Activated naive CD4-positive, alpha-beta T cell treated with anti-CD3 and anti-CD28 coated beads for 36 hours (primary cell): ENCODE measurements around the gene DLX3. TPM values are rescaled to one million over a fixed set of nuclear protein-coding genes. Genes with fewer than 3 reads are reported as not detected.

Experiments
- CTCF ChIA-PET: fragments of 350-600 bp; sonication (Branson Sonifier 250); formaldehyde crosslinking; loops from one replicate; lab custom pipeline; 2021; ENCODE audit warnings: antibody characterized with exemption; lab: Charles Lee
- DNase-seq: peaks from one replicate; pipeline ENCODE4 v3.0.0-alpha.2; 2020
- H3K27ac Mint-ChIP-seq: one replicate; pipeline ENCODE4 v1.8.0; 2021; ENCODE audit warnings: mild to moderate bottlenecking, mixed read lengths
- H3K27me3 Mint-ChIP-seq: one replicate; pipeline ENCODE4 v1.8.0; 2021; ENCODE audit warnings: low read depth, mixed read lengths
- H3K36me3 Mint-ChIP-seq: one replicate; pipeline ENCODE4 v1.8.0; 2021; ENCODE audit warnings: low read depth, mixed read lengths
- H3K4me1 Mint-ChIP-seq: one replicate; pipeline ENCODE4 v1.8.0; 2021; ENCODE audit warnings: low read depth, mixed read lengths
- H3K4me3 Mint-ChIP-seq: one replicate; pipeline ENCODE4 v1.8.0; 2021; ENCODE audit warnings: mild to moderate bottlenecking, moderate library complexity, mixed read lengths
- H3K9me3 Mint-ChIP-seq: one replicate; pipeline ENCODE4 v1.8.0; 2021; ENCODE audit warnings: mixed read lengths
- intact Hi-C: fragments of 100-400 bp; cut with micrococcal nuclease; formaldehyde crosslinking; loops from one replicate; pipeline ENCODE4 v1.15.1; 2023
- total RNA-seq, 2 experiments: library from RNA; stranded (reverse); gene quantifications; one replicate each; pipeline ENCODE4 v1.2.3, GENCODE V29; 2021

Gene DLX3
- total RNA-seq, 2 experiments from 2014 or later: not detected

GRCh38 chr17:49977463-49978389 lies 17.3 kb downstream of the DLX3 start:
- H3K27ac Mint-ChIP-seq: no peak overlapping the region
- no peak for DNase-seq
- H3K4me1 Mint-ChIP-seq: peaks cover 2% of the 10 kb centered on the region
- no peak overlapping the region for H3K4me3 Mint-ChIP-seq
- H3K36me3 Mint-ChIP-seq: no peaks in the 10 kb centered on the region
- no peaks in the 10 kb centered on the region for H3K9me3 Mint-ChIP-seq
- intact Hi-C loops: no loop called here
- peaks cover 24% of the 10 kb centered on the region for H3K27me3 Mint-ChIP-seq
- CTCF ChIA-PET: interaction anchor here (0.9 to 7.9 kb wide), 4 partner anchors 15 to 25 kb away, joined by 3 to 51 read pairs (median 5); no protein-coding TSS in a partner anchor

DNA sequence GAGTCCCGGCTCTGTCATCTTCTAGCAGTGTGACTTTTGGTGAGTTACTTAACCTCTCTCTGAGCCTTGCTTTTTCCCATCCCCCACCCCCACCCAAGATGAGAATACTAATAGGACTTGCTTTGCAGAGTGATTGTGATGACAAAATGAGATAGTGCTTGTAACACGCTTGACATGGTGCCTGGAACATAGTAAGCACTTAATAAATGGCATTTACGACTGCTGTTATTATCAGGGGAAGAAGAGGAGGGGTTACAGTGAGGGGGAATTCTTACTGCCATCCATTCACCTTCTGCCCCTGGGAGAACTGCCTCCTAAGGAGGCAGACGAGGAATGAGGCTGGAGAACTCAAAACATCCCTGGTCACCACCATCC lies 18.2 kb downstream of the DLX3 start:
- H3K27me3 Mint-ChIP-seq: peaks cover 31% of the 10 kb centered on the region

DNA sequence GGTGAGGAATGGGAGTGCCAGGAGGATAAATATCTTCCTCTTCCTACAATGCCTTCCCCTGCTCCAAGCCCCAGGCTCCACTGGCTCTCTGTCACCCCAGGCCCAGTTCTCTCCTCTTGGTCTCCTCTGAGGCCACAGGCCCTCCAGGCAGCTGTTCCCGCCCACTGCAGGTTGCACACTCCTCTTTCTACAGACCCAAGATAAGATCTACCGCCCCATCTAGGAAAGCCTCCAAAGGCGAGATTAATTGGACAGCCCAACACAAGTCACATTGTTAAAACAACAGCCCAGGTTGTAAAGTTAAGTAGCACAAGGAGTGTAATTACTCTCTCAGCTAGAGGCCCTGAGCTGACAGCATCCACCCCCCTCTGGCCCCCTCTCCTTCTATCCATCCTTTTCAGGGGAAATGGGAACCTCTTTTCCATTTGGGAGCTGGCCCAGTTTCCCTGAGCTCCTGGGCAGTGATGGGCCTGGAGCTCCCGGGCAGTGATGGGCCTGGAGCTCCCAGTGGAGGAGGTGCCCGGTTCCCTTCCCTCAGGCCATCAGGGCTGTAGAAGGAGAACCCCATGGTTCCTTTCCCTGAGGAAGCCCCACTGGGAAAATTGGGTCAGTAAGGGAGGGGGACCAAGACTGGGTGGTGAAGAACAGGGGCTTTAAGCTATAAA lies 18.7 kb downstream of the DLX3 start:
- H3K4me3 Mint-ChIP-seq: no peak overlapping the region
- no peak overlapping the region for H3K27ac Mint-ChIP-seq
- H3K9me3 Mint-ChIP-seq: no peaks in the 10 kb centered on the region
- intact Hi-C loops: no loop called here
- H3K4me1 Mint-ChIP-seq: peaks cover 10% of the 10 kb centered on the region
- no peak for DNase-seq
- H3K36me3 Mint-ChIP-seq: no peaks in the 10 kb centered on the region
- CTCF ChIA-PET: interaction anchor here (1.0 to 7.9 kb wide), 4 partner anchors 13 to 35 kb away, joined by 3 to 51 read pairs (median 6); no protein-coding TSS in a partner anchor
- peaks cover 36% of the 10 kb centered on the region for H3K27me3 Mint-ChIP-seq

More for the DNA sequence above, 18.2 kb downstream of the DLX3 start:
- Mint-ChIP-seq H3K4me3 (no peak overlapping the region), H3K36me3 (no peaks in the 10 kb centered on the region), H3K4me1 (peaks cover 5% of the 10 kb centered on the region), H3K27ac (no peak overlapping the region), H3K9me3 (no peaks in the 10 kb centered on the region)
- CTCF ChIA-PET: interaction anchor here (1.0 to 7.9 kb wide), 4 partner anchors 14 to 34 kb away, joined by 3 to 51 read pairs (median 6); no protein-coding TSS in a partner anchor
- DNase-seq: no peak
- intact Hi-C loops: no loop called here

- peaks cover 44% of the 10 kb centered on the region for H3K27me3 Mint-ChIP-seq
- H3K4me1 Mint-ChIP-seq: peaks cover 15% of the 10 kb centered on the region
- intact Hi-C loops: no loop called here
- H3K27ac Mint-ChIP-seq: no peak overlapping the region
- CTCF ChIA-PET: interaction anchor here (7.9 kb wide), 1 partner anchor 22 kb away, joined by 51 read pairs; no protein-coding TSS in a partner anchor
- no peaks in the 10 kb centered on the region for H3K9me3 Mint-ChIP-seq
- no peaks in the 10 kb centered on the region for H3K36me3 Mint-ChIP-seq
- no peak for DNase-seq
- no peak overlapping the region for H3K4me3 Mint-ChIP-seq
These were observed 19.5 kb downstream of the DLX3 start for GRCh38 chr17:49975531-49975930.

- Mint-ChIP-seq H3K4me1 (peaks cover 25% of the 10 kb centered on the region), H3K4me3 (no peak overlapping the region), H3K9me3 (no peaks in the 10 kb centered on the region), H3K36me3 (no peaks in the 10 kb centered on the region), H3K27ac (no peak overlapping the region), H3K27me3 (peaks cover 53% of the 10 kb centered on the region)
- CTCF ChIA-PET: interaction anchor here (1.1 to 7.9 kb wide), 2 partner anchors 20 to 24 kb away, joined by 4 to 51 read pairs; no protein-coding TSS in a partner anchor
- no peak for DNase-seq
- intact Hi-C loops: no loop called here
These were observed 21.8 kb downstream of the DLX3 start for GRCh38 chr17:49973271-49973615.

DNA sequence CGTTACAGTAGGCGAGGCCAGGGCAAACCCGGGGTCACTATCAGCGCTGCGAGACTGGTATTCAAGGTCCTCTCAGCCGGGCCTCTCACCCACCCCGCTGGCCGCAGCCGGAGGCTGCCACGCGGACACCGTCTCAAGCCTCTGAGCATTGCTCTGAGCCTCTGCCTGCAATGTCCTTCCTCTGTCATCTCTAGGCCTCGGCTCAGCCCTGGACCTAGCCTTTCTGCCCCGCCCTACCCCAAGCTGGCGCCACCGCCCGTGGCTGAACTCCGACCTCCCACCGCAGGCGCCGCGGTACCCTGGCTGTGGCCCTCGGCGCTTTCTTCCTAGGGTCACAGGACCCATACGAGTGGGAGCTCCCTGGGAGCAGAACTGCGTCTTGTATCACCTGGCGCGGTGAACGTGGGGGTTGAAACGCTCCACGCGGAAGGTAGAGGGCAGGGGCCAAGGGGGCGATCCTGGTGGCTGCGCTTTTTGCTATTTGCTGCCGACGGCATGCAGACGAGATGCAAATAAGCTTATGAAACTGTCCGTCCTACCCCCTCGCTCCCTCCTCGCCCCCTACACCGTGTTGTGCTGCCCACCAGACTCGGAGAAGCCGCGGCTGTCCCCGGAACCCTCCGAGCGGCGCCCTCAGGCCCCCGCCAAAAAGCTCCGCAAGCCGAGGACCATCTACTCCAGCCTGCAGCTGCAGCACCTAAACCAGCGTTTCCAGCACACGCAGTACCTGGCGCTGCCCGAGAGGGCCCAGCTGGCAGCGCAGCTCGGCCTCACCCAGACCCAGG lies 22.3 kb downstream of the DLX3 start:
- CTCF ChIA-PET: interaction anchor here (1.1 to 7.9 kb wide), 3 partner anchors 20 to 25 kb away, joined by 3 to 51 read pairs (median 4); no protein-coding TSS in a partner anchor
- H3K27ac Mint-ChIP-seq: no peak overlapping the region
- DNase-seq: no peak
- H3K4me1 Mint-ChIP-seq: peaks cover 25% of the 10 kb centered on the region
- intact Hi-C loops: no loop called here
- H3K36me3 Mint-ChIP-seq: no peaks in the 10 kb centered on the region
- peaks cover 54% of the 10 kb centered on the region for H3K27me3 Mint-ChIP-seq
- H3K4me3 Mint-ChIP-seq: no peak overlapping the region
- H3K9me3 Mint-ChIP-seq: no peaks in the 10 kb centered on the region

DNA sequence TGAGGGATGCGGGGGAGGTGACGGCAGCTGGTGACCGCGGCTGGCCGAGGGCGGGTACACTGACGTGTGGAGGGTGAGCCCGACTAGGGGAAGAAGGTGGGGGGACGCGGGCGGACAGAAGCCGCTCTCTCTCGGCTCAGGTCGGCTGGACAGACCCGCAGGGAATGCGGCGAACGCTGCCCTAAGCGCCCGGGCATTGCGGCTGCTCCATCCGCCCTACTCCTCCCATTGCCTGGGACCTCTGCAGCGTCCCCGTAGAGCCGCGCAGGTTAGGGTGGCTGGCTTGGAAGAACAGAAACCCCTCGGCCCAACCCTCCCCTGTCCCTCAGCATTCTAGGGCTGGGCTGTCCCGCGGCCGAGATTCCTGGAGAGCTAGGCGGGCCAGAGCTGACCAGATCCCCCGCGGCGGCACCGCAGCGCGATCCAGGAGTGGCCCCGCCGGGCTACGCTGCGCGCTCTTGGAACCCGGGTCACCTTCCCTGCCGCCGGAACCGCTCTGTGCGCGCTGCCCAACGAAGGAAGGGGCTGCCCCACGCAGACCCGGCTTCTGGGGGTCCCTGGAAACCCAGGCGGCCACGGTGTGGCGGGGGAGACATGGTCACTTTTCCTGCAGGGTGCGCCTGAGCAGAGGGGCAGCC lies 23.1 kb downstream of the DLX3 start:
- H3K36me3 Mint-ChIP-seq: no peaks in the 10 kb centered on the region
- no peak overlapping the region for H3K4me3 Mint-ChIP-seq
- H3K27ac Mint-ChIP-seq: no peak overlapping the region
- CTCF ChIA-PET: interaction anchor here (1.1 kb wide), 1 partner anchor 22 kb away, joined by 3 read pairs; no protein-coding TSS in a partner anchor
- H3K4me1 Mint-ChIP-seq: peaks cover 25% of the 10 kb centered on the region
- intact Hi-C loops: no loop called here
- no peaks in the 10 kb centered on the region for H3K9me3 Mint-ChIP-seq
- no peak for DNase-seq
- H3K27me3 Mint-ChIP-seq: peaks cover 59% of the 10 kb centered on the region

DNA sequence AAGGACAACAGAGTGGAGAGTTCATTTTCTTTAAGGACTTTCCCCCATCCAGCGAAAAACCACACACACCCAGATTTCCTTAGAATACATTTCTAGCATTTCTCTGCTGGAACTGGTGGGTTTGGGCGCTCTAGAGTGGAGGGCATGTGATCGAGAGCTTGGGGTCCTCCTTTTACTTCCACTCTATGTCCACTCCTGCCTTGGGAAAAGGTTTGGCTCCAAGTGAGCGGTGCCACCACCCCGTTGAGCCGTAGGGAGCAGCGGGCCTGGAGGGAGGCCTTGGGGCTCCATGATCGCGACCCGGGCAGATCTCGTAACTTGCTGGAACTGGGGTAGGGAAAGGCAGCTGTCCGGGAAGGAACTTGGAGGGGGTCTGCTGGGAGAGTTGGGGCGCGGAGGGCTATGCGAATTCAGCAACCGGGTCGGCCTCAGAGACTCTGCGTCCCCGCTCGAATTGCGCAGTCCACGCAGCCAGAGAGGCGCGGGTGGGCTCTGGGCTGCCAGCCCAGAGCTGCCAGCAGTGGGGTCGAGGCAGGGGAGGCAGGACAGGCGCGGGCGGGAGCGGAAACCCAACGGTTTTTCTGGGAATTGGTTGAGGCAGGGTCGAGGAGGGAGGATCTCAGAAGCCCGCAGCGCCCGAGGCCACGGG lies 23.7 kb downstream of the DLX3 start:
- Mint-ChIP-seq H3K27me3 (peaks cover 60% of the 10 kb centered on the region), H3K4me3 (no peak overlapping the region), H3K9me3 (no peaks in the 10 kb centered on the region), H3K4me1 (peaks cover 25% of the 10 kb centered on the region), H3K27ac (no peak overlapping the region), H3K36me3 (no peaks in the 10 kb centered on the region)
- CTCF ChIA-PET: interaction anchor here (1.1 to 1.2 kb wide), 2 partner anchors 26 to 27 kb away, joined by 3 to 4 read pairs; no protein-coding TSS in a partner anchor
- DNase-seq: no peak
- intact Hi-C loops: no loop called here

DNA sequence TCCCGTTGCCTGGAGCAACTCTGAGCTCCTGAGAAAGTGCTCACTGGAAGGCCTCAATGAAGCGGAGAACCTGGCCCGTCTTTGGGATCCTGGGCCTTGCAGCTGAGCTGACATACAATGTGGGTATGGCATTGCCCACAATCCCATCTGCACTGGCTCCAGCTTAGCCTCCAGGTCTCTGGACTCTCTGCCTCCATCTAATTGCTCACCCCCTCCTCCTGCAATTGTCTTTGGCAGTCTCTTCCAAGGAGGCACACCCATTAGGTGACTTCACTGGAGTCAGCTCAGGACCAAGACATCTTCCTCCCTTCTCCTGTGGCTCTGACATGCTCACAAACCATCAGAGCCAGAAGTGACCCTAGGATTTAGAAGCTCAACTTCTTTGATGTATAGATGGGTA lies 24.5 kb downstream of the DLX3 start:
- Mint-ChIP-seq H3K9me3 (no peaks in the 10 kb centered on the region), H3K36me3 (no peaks in the 10 kb centered on the region), H3K4me3 (peak overlapping the region; percentile 23), H3K4me1 (peaks cover 27% of the 10 kb centered on the region), H3K27me3 (peaks cover 67% of the 10 kb centered on the region), H3K27ac (no peak overlapping the region)
- DNase-seq: no peak
- CTCF ChIA-PET: interaction anchor here (0.8 to 1.5 kb wide), 4 partner anchors 18 to 117 kb away, joined by 3 to 6 read pairs (median 4); no protein-coding TSS in a partner anchor
- intact Hi-C loops: no loop called here

- intact Hi-C loops: loop anchor here (5.0 kb wide), 1 partner anchor 473 kb away; the partner anchor contains the start of gene NGFR
These were observed 25.1 kb downstream of the DLX3 start for GRCh38 chr17:49969795-49970389.

More at GRCh38 chr17:49969795-49970389, 25.1 kb downstream of the DLX3 start:
- no peaks in the 10 kb centered on the region for H3K36me3 Mint-ChIP-seq
- peaks cover 31% of the 10 kb centered on the region for H3K4me1 Mint-ChIP-seq
- peak overlapping the region; percentile 90 for H3K4me3 Mint-ChIP-seq
- H3K27me3 Mint-ChIP-seq: peaks cover 72% of the 10 kb centered on the region
- CTCF ChIA-PET: interaction anchor here (0.8 to 1.5 kb wide), 5 partner anchors 17 to 118 kb away, joined by 3 to 6 read pairs (median 4); no protein-coding TSS in a partner anchor
- DNase-seq: no peak
- H3K9me3 Mint-ChIP-seq: no peaks in the 10 kb centered on the region
- no peak overlapping the region for H3K27ac Mint-ChIP-seq
